GM19397 (cell line): ENCODE measurements around the gene DCTPP1.

Source experiments
- ATAC-seq: cut with Tn5 transposase; IDR thresholded peaks from one replicate; pipeline ENCODE4 v1.9.1; 2021; ENCODE audit warnings: mild to moderate bottlenecking, moderate library complexity; ENCODE audit not compliant: unreplicated experiment

Gene DCTPP1

DNA sequence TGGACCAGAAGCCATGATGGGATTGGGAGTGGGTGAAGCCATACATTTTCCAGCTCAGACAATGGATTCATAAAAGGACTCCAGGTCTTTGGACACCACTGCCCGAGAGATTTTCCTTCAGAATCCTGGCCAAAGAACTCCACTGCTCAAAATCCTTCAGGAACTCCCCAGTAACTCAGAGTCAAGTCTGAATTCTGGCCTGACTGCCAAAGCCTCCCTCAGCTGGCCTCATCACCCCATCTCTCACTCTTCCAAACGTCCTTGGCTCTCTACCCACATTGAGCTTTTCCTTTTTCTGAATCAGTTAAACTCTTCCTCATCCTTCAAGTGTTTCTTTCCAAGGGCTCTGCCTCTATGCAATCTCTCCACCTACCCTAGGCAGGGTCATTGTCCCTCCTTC is 46.3 kb downstream of the DCTPP1 start:
- ATAC-seq = no peak

DNA sequence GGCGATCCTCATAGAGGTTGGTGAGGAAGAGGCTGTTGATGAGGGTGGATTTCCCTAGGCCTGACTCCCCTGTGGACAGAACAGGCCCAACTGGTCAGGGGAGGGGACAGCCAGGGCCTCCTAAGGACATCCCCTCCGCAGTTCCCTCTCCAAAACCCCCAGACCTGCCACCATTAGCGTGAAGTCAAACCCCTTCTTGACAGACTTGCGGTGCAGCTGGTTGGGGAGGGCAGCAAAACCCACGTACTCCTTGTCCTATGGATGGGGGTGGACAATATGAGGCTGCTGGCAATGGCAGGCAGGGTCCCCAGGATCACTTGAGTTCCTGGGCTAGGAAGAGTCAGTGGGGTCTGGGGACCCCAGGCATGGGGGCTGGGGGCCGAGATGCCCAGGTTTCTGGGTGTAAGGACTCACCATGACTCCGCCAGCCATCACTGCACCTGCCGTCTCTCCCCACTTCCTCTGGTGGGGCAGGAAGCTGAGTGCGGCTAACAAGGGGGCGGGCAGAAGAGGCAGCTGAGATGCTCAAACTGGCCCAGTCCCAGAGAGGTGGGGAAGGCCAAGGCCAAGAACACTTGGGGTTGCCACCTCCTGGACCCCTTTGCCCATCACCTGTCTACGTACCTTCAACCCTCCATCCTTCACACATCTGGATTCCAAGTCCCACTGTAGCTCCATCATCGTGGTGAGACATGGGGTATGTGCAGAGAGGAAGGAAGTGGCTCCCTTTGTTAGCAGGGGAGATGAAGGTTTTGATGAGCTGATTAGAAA is 47.5 kb downstream of the DCTPP1 start, which contains the start of gene SEPTIN1:
TSS of gene SEPTIN1 (minus strand) at position 451 of the 771 bp plus-strand sequence. CDS start at position 432, 19 bp downstream.
- ATAC-seq = no peak

DNA sequence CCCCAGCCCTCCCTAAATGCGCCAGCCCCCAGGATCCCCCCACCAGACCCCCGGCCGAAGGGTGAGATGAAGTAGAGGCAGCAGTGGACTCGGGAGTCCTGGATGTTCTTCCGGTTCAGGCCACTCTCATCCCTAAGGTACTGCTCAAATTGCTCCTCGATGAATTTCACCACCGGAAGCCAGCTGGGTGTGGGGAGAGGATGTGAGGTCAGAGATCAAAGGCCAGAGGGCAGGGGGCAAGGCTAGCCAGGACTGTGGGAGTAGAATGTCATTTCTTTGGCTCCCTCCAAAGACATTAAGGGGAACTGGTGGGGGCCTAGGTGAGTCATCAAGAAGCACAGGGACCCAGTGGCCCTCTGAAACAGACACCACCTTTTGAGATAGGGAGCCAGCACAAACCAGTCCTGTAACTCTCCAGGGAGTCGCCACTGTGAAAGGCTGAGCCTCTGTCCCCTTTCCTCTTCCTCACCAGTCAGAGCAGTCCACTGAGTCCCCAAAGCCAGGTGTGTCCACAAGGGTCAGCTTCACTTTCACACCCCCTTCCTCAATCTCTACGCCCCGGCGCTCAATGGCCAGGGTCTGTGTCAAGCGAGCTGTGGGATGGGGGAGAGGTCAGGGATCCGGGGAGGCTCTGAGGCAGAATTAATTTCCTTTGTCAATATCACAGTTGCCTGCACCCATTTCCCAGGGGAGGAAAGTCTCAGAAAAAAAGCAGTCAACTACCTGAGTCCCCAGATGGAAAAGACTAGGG is 48.4 kb downstream of the DCTPP1 start:
- ATAC-seq = no peak

DNA sequence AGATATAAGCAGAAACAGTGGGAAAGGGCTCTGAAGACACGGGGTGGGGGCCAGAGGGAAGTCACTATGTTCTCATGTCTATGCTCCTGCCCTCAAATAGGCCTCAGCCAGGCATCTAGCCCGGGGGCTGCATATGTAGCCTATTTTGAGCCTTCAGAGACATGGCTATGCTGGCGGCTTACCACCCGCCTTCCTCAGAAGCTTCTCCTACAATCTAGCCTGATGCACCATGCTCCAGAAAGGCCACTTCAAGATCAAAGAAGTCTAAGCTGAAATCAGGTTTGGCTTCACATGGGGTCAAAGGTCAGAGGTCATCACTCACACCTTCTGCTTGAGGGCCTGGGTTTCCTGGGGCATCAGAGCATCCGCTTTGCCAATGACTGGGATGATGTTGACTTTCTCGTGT is 49.0 kb downstream of the DCTPP1 start:
- no peak for ATAC-seq

DNA sequence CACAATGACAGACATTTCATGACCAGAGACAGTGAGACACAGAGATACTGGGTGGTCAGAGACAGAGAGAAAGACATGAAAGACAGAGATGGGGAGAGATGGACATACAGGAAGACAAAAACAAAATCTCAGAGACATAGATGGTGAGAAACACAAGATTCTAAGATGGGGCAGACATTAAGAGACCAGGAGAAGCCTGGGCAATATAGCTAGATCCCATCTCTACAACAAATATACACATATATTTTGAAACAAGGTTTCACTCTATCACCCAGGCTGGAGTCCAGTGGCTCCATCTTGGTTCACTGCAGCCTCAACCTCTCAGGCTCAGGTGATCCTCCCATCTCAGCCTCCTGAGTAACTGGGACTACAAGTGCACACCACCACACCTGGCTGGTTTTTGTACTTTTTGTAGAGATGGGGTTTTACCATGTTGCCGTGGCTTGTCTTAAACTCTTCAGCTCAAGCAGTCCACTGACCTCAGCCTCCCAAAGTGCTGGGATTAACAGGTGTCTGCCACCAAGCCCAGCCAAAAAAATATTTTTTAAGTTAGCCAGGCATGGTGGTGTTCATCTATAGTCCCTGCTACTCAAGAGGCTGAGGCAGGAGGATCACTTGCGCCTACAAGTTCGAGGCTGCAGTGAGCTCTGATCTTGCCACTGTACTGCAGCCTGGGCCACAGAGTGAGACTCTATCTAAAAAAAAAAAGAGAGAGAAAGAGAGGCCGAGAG is 49.6 kb downstream of the DCTPP1 start:
- no peak for ATAC-seq

DNA sequence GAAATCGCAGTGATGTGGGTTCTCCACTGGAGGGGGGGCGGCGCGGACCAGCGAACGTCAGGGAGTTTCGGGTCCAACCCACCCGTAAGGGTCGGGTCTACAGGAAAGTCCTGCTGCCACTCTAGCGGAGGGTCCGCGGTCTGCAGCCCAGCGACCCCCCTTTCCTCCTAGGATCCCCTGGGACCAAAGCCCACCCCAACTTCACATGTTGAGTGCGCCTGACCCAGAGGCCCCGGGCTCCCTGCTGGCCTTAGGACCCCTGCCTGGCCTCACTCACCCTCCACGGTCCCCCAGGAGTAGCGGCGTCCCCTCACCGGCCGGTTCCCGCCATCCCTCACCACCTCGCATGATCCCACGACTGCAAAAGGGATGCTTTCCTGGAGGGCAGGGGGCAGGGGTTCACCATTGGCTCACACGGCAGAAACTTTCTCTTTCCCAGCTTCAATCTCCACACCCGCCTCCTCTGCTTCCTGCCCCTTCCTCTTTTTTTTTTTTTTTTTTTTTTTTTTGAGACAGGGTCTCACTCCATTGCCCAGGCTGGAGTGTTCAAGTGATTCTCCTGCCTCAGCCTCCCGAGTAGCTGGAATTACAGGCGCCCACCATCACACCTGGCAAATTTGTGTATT is 50.6 kb downstream of the DCTPP1 start:
- peak; percentile 0 for ATAC-seq

DNA sequence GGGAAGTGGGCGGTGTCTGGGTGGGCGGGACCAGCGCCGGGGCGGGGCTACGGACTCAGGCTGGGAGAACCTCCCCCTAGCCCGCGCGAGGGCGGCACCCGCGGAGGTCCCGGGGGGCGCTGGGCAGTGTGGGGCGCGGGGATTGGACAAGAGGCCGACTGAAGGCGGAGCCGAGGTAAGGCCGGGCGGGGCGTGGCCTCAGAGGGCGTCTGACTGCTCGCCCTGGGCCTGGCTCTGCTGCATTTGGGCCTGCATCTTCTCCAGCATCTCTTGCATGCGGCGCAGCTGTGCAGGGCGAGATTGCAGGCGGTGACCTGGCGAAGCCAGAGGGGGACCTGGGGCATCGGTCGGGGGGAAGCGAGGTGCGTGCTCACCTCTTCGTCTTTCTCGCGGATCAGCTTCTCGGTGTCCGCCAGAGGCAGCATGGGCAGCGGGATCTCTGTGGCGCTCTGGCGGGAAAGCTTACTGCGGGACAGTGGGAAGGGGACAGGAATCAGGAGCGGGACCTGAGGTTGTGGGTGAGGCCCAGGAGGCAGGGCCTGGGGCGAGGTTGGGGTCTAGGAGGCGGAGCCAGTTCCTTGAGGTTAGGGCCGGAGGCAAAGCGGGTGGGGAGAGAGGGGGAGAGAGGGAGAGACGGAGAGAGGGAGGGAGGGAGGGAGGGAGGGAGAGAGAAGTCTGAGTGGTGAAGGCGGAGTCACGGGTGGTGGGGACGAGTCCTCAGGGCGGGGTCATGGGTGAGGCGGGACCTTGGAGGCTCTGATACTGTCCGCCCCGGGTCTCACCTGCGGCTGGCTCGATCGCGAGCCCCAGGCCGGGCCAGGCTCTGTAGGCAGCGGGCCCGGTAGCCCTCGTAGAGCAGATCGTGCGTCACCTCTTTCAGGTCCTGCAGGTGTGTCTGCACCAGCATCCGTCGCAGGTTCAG is 51.3 kb downstream of the DCTPP1 start:
- peak; percentile 84 for ATAC-seq

DNA sequence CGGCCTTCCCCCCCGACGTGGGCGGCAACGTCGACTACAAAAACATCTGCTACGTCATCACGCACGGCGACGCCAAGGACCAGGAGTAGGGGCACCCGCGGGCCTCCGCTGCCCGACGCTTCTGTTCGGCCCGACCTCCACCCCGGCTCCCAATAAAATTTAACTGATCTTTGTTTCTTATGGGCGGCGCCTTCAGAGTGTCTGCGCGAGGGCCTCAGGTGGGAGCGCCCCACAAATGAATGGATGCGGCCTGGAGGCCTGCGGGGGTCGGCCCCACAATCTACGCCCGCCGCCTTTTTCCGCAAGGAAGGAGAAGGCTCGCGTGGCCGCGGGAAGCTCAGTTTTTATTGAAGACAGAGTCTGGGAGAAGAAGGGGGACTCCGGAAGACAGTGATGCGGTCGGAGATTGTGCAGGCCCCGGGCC is 52.0 kb downstream of the DCTPP1 start:
- ATAC-seq = peak; percentile 49

DNA sequence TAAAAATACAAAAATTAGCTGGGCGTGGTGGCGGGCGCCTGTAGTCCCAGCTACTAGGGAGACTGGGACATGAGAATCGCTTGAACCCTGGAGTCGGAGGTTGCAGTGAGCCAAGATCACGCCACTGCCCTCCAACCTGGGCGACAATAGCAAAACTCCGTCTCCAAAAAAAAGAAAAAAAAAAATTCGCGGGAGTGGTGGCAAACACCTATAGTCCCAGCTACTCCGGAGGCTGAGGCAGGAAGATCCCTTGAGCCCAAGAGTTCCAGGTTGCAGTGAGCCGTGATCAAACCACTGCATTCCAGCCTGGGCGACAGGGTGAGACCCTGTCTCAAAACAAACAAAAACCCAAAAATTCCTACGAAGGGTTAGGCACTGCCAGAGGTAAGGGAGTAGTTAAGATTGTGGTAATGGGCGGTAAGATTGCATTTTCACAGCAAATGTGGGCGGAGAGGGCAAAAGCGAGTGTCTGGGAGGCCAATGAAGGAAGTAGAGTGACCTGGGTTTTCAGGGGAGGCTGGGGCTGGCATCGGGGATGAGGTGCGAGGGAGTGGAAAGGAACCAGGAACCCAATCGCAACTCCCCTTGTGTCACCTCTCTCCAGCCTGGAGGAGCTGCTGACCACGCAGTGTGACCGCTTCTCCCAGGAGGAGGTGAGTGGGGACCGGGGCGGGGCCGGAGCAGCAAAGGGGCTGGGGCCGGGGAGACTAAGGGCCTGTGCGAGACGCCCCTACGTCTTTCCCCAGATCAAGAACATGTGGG is 52.6 kb downstream of the DCTPP1 start:
- no peak for ATAC-seq

DNA sequence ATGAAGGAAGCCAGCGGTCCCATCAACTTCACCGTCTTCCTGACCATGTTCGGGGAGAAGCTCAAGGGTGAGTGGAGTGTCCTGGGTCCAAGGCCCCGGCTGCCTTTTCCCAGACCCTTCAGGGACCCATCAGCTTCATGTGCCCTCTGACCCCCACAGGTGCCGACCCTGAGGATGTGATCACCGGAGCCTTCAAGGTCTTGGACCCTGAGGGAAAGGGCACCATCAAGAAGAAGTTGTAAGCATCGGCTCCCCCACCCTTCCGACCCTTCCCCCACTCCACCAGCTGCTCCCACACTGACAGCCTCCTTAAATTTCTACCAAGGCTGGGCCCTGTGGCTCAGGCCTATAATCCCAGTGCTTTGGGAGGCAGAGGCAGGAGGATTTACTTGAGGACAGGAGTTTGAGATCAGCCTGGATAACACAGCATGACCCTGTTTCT is 53.3 kb downstream of the DCTPP1 start:
- ATAC-seq = no peak

DNA sequence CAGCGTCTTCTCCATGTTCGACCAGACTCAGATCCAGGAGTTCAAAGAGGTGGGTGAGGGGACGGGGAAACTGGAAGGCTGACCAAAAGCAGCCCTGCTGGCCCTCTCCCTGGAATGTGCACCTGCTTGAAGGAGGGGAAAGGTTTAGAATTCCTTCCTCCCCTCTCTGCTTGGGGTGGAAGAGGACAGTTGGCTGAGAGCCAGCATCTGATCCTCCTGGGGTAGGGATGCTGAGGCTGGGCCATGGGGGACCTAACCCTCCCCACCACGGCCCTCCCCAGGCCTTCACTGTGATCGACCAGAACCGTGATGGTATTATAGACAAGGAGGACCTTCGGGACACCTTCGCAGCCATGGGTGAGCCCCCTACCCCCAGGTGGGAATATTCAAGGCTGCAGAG is 54.0 kb downstream of the DCTPP1 start:
- ATAC-seq = no peak

DNA sequence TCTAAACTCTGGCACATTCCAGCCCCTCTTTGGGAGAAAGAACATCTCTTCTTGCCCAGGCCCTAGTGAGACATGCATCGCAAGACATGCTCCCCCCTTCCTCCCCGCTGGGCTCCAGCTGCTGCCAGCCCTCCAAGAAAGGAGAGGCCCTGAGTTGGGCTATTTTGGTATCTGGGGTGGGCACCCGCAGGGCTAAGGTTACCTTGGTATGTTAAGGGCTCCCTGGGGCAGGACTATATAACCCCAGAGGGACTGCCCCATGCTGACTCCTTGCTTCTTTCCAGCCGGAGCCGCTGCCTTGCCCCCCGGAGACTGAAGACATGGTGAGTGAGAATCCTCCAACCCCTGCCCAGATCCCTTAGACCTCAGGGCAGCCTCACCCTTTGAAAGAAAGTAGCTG is 55.3 kb downstream of the DCTPP1 start, which contains the start of gene MYL11:
TSS of gene MYL11 (plus strand) at position 265 of the 400 bp plus-strand sequence. CDS start at position 321, 56 bp downstream.
- no peak for ATAC-seq
